Measurements from ENCODE around the gene DOK6. TPM values are rescaled to one million over a fixed set of nuclear protein-coding genes. Genes with fewer than 3 reads are reported as not detected.

Gene DOK6
- polyA plus RNA-seq, 5 donors, result 7.6 to 17.5 (median 13.6) TPM

DNA sequence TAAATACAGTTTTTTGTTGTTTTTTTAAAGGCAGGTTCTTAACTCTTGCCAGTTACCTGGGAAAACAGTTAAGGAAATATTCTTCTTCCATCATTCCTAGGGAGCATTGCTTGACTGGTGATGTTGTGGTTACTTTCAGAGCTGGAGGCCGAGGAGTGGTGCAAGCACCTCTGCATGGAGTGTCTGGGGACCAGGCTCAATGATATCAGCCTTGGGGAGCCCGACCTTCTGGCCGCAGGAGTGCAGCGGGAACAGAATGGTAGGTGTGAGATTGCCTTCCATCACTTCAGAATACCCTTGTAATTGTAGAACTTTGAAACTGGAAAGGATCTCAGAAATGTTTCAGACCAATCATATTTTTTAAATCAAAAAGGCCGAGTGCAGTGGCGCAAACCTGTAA is 276.9 kb downstream of the DOK6 start:
- no peak for DNase-seq

DNA sequence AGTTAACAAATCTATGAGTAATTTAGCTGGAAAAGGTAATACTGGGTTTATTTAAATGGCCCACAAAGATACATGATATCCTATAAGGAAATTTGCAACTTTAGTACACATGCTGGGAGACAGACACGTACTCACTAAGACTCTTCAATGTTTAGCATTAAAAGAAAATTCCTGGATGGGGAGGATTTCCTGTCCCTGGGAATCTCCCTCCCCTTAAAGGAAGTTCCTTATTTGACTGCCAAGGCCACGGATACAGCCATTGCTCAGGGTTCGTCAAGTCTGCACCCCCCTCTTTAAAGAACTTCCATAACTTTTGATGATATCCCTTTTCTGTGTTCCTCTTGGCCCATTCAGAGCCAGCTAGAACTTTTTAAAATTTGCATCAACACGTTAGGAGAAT is 279.4 kb downstream of the DOK6 start:
- no peak for DNase-seq

DNA sequence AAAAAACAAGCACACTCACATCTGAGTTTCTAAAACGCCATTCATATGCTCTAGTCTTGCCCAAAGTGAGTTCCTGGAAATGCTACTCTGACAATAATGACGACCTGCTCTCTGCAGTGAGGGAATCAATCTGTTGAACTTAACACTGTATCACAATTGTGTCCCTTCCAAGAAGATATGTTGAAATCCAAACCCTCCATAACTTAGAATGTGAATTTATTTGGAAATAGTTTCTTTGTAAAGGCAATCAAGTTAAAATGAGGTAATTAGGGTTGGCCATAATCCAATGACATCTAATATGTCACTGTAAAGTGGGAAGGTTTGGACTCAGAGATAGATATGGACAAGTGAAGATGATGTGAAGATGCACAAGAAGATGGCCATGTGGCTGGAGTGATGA is 282.5 kb downstream of the DOK6 start:
- peak; percentile 25 to 39 for DNase-seq

DNA sequence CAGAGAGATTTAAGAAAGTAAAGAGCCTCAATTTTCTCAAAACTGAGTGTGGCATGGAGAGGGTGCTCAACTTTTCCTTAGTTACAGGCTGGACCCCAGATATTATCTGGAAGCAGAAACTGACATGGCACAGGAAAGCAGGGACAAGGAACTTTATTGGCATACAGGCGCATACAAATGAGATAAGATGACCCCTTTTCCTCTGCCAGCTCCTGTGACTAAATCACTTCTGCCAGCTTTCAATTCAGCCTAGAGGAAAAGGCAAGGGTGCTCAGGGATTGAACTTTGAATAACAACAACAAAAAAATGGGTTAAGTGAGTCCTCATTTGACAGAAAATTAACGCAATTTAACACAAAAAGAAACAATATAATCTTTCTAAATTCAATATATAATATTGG is 284.1 kb downstream of the DOK6 start:
- DNase-seq, result no peak

DNA sequence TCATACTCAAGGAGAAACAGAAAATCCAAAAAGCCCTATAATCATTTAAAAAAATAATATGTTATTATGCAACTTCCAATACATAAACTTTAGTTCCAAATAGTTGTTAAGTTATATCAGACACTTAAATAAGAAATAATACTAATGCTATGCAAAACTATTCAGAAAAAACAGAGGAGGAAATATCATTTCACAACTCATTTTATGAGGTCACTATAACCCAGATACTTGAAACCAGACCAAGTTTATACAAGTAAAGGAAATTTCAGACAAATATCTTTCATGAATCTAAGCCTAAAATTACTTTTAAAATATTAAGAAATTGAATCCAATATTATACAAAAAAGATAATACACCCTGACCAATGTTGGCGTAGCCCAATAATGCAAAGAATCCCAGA is 286.2 kb downstream of the DOK6 start:
- no peak for DNase-seq

DNA sequence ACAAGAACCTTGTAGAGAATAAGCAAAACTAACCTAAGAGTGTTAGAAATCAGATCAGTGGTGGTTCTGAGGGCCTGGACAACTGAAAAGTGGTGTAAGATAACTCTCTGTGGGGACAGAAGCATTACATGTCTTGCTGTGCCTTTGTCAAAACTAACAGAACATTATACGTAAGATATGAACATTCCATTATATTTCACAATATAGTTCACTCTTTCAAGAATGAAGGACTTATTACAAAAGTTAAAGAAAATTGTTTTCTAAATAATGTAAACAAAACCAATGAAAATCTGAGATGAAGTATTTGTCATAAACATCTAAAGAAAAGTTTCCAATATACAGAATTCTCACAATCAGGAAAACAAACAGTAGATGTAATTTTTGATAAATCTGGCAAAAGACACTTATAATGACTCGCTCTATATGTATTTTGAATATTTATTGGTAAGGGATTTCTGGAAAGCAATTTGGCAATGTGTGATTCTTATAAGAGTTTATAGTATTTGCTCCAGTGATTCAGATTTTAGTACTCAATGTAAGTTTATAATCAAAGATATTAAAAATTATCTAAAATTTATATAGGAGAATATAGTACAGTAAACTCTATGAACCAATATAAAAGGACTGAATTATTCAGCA is 288.6 kb downstream of the DOK6 start:
- DNase-seq, result peak; percentile 23 to 28

DNA sequence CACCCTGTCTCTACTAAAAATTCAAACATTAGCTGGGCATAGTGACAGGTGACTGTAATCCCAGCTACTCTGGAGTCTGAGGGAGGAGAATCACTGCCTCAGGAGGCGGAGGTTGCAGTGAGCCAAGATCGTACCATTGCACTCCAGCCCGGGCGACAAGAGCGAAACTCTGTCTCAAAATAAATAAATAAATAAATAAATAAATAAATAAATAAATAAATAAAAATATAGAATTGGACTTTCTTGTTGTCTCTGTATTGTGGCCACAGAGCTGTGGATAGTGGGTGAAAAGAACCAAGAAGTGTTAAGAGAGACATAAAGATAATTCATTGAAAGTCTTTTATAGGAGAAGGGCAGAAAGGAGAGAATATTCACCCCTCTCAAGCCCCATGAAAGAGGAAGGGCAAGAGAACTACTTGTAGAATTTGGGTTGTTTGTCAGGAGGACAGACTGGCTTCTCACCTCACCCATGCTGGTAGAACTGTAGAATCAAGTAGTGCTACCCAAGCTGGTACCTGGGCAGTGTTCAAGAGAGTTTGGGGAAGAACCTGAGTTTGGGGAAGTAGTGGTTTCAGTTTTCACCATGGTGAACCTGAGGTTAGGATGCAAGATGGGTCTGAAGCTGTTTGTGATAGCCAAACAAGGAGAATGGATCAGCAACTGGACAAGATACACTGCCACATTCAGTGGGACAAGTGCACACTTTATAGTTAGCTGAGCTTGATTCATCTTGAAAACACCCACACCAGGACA is 290.5 kb downstream of the DOK6 start:
- no peak for DNase-seq

DNA sequence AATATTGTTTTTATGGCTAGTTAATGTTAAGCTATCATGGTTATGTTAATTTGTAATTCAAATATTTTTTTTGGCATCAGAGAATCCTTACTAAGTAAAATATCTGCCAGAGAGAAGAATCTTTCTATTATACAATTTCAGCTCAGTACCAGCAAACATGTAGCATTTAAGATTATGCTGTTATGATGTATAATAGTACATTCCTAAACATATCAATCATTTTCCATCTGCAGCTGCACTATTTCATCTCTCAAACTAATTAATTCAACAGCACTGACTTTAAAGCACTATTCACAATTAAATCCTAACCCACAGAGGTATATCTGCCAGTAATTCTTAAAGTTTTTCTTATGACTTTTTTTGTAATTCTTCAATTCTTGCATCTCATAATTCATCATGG is 296.4 kb downstream of the DOK6 start:
- DNase-seq, result no peak

DNA sequence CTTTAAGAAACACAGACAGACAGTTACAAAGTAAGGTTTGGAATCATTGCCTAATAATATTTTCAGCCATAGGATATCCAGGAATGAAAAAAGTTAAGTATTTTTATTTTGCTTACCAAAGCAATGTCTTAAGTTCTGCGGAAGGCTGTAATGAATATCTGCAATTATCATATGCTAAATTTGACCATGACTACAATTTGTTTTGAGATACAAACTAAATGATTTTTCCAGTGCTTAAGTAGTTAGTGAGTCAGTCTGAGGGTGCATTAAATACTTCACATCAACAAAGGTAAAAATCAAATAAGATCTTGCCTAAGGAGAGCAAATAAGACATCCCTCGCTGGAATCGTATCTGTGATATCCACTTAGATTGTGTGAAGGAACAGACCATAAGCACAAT is 297.0 kb downstream of the DOK6 start:
- no peak for DNase-seq

DNA sequence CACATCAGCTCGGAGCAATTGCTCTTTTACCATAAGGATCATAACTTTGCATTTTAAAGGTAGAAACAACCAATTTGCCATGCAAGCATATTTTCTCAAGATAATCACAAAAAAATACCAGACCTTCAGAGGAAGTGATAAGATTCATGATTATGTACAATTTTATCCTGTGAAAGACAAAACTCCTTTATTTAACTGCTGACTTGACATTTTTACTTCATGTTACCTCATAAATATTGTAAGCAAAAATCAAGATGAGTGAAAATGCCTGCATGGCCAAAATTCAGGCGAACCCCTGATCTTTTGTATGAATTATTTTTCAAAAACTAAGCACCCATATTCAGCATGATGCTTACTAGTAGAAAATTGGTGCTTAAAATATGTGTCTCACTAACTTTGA is 300.6 kb downstream of the DOK6 start:
- DNase-seq, result no peak

DNA sequence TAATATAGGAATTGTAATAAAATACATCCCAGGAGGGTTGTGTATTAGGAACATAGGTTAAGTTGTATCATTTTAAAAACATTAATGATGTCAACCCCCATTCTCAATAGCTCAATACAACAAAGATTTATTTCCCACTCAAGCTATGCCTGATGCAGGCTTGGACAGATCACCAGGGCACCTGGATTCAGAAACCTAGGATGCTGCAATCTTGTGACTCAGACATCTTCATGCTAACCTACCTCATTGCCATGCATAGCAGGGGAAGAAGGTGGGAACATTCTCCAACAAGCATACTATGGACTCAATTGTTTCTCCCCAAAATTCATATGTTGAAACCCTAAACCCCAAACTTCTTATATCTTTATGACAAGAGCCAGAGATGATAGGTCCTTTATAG is 302.8 kb downstream of the DOK6 start:
- no peak for DNase-seq

DNA sequence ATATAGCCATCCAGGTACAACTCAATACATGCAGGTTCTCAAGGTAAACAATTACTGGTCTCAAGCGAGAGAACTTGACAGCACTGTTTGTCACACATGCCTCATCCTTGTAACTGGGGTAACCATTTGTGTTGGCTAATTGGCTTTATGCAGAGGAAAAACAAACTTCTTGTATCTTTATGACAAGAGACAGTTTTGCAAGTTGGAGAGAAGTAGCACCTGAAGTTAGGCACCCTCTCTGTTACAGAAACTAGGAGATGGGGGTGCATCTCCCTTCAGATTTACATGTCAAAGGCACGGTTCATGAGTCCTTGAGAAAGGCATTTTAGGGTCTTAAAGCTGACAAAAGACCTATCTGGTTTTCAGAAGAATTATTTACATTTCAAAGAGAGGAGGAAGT is 305.3 kb downstream of the DOK6 start:
- DNase-seq, result no peak

DNA sequence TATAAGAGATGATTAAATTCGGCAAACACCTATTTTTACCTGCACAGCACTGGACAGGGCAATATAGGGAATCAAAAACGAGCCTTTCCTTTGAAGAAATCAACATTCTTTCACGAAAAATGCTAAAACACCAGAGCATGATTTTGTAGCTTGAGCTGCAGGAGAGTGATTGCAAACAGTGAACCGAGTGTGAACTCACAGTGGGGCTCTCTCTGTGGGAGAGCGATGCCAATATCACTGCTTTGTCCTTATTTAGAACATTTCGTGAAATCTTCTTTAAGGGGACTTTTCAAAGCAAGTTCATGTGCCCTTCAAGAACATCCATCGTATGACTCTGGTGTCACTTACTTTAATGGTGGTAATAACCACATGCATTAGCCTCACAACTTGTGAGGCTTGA is 308.2 kb downstream of the DOK6 start:
- DNase-seq, result no peak

DNA sequence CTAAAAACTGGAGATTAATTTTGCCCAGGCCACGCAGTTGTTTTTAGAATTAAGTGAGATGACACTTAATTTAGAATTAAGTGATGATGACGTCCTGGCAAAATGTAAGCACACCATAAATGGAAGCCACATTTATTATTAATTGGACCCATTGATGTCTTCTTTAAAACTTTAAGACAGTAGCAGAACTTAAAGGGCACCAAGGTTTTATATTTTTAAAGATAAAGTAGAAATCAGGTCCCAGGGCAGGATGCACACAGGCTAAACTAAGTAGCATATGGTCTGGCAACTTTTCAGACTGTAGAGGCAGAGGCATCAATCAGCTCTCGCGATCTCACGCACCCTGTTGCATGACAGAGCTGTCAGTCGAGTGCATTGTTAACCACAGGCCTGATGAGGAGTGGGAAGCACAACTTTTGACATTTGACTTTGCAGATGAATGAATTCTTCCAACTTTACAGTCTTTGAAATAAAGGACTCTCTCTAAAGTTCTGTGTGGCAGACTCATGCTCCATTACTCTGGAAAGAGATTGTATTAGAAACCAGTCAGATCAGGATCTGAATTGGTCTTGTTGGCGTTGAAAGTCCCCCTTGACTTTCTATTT is 314.6 kb downstream of the DOK6 start:
- DNase-seq, result peak in 1 of 2 donors; percentile 31

DNA sequence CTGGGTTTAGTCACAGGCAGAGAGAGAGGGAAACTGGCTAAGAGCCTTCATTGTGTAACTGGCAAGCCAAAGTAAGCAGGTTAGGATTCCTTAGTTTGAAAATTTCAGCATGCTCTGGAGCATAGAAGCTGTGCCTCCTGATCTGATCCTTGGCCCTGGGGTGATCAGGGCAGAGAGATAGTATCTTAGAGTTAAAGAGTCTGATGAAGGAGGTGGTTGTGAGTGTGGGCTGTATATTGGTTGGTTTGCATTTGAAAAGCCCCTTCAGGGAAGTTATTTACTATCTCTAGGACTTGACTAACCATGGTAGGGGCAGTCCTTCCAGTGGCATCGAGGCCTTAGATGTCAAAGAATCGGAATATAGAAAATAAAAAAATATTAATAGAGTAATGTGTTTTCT is 316.9 kb downstream of the DOK6 start:
- no peak for DNase-seq

DNA sequence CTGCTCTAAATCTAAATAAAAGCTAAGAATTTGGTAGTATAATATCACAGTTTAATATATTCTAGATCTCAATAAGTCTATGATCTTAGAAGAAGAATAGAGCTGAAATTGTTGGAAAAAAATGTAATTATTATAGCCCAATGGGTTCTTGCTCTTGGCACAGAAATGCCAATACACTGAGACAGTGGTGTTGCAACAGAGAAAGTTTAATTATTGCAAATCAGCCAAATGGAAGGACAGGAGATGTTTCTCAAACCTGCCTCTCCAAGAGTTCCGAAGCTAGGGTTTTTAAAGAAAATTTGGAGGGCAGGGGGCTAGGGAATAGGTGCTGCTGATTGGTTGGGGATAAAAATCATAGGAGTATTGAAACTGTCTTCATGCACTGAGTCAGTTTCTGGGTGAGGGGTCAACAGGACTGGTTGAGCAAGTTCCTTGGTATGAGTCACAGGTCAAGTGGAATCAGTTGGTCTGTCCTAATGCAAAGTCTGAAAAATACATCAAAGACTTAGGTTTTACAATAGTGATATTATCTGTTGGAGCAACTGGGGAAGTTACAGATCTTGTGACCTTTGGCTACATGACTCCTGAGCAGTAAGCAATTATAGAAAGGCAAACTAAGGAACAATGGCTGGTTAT is 318.3 kb downstream of the DOK6 start:
- DNase-seq, result no peak

DNA sequence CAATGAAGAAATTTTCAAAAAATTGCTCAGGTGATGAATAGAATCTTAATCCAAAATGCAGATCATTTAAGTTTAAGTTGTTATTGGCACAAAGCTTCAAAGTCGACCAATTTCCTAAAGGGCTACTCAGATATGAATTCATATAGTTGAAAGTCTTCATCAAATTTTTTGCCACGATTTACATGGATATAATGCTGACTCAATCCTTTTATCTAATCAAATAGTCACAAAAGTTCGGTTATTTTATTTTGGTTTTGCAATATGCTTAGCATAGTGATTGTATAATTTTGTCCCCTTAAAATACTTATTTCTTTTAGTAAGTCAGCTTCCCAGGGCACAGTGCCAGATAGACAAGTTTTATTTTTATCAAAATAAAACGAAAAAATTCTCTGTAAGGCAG is 319.7 kb downstream of the DOK6 start:
- DNase-seq, result no peak

DNA sequence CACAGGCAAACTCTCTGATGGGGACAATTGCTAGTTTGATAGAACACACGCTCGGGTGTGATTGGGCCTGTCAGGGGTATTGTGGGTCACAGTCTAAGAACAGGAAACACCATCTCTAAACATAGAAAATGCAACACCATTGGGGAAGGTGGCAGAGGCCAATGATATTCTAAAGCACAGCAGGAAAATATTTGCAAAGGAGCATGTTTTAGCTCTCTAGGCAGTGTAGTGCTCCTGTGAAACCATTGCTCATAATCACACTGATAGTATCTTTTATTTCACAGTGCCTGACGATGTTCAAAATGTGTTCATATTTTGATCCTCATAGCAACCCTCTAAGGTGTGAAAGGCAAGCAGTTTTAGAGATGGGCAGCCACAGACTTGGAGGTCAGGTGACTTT is 322.7 kb downstream of the DOK6 start:
- no peak for DNase-seq

DNA sequence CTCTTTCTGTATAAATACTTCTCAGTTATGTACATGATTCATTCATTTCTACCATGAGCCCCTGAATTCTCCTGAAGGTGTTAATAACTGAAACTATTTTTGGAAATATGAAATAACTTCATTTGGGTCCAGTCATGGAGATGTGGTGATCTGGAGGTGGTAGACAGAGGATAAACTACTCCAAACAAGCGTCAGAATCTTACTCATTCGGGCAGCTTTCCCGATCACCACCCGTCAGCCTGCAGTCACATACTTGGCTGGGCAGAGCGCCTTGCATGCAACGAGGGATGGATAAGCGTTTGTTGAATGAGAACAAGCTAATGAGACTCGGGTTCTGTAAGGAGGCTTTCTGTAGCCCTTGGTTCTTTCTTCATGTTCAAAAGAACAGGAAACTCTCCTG is 324.3 kb downstream of the DOK6 start:
- no peak for DNase-seq

DNA sequence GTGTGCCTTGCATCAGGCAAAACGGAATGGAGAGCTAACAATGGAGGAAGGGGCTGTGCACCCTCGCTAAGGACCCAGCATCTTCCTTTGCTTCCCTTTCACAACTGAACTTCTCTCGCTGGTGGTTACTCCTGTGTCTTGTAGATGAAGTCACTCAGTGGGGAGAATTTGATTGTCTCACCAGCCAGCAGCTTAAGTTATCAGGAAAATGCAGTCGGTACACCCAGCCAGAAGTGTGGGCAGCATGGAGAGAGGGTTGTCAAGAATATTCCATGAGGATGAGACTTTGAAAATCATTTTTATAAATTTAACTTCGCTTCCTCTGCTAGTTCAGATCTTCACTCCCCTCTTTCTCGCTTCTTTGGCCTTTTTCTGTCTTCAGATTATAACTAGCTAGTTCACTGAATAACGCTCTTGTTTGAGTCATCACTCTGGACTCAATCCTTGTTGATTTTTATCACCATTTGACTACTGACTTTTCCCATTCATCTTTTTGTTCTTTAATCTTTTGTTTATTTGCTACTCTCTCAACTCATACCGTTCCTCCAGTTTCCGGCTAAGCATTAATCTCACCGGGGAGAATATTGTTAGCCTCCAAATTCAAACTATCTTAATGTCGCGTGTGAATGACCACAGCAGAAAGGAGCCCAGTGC is 325.3 kb downstream of the DOK6 start:
- no peak for DNase-seq

DNA sequence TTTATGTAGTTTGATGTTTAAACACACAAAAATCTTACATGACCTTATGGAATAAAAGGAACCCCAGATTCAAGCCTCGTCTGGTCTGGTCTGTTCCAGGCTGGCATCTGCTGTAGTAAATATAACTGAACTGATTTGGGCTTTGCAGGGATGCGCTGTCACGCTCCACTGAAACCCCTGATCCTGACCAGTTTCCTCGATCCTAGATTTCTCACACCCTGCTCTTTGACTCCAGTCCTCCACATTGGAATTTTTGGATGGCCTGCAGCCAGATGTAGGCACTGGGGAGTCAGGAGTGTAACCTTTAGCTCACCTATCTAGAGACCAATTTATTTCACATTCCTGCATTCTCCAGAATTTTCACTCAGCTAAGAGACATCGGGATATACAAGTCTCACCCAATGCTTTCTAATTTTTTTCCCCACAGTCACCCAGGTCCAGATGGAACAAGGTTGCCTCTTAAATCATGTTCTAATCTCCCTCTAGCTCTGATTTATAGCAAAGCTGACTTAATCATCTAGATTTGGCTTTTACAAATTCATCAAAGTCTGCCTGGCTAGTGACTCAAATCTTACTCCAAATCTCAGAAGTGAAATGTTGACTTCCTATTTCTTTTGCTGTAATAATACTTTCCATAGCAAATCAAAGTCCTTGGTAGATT is 327.4 kb downstream of the DOK6 start:
- no peak for DNase-seq

DNA sequence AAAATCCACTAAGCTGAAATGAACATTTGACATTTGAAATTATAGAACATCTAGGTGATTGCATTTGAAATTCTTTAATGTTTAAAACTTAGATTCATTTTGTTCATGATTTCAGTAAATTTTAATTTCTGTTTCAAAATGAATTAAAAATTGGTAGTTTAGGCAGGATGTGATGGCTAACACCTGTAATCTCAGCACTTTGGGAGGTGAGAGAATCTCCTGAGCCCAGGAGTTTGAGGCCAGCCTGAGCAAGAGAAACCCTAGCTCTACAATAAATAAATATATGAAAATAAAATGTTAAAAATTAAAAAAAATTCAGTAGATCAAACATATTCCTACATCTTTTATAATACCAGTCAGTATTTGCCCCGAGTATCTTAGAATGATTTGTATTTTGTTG is 330.0 kb downstream of the DOK6 start:
- no peak for DNase-seq

All from right lung (tissue), 5 donors.